K562 (cell line): ENCODE data around the gene CRKL. TPM values are rescaled to one million over a fixed set of nuclear protein-coding genes. Genes with fewer than 3 reads are reported as not detected.

Experiments
- CHD4 ChIP-seq: fragments of 200-600 bp; sonication (generic); IDR thresholded peaks from 3 replicates; pipeline ENCODE4 v1.6.1; 2012; ENCODE audit warnings: low read depth, mild to moderate bottlenecking, mixed read lengths, low read length, inconsistent platforms; ENCODE audit not compliant: insufficient read depth, insufficient replicate concordance, poor library complexity, severe bottlenecking
- CTCF ChIP-seq, 3 experiments: IDR thresholded peaks in 2 of 3; conservative IDR thresholded peaks in 1 of 3; 2 replicates each; pipeline ENCODE4 v1.5.1; 2011 to 2012; ENCODE audit warnings: low read length in 3 of 3, mild to moderate bottlenecking in 3 of 3, control low read depth in 2 of 3, improper control_type of control experiment in 1 of 3, inconsistent platforms in 1 of 3, low read depth in 1 of 3, mixed read lengths in 1 of 3, moderate library complexity in 1 of 3; ENCODE audit not compliant: insufficient read depth in 2 of 3
- E2F1 ChIP-seq: sonication (generic); formaldehyde crosslinking; IDR thresholded peaks from 2 replicates; pipeline ENCODE4 v1.8.1; 2023; ENCODE audit warnings: mild to moderate bottlenecking, missing genetic modification reagents, moderate library complexity
- FIP1L1 ChIP-seq: fragments of 200-400 bp; formaldehyde crosslinking; IDR thresholded peaks from 2 replicates; pipeline ENCODE4 v1.6.1; 2018; ENCODE audit warnings: mild to moderate bottlenecking, low read depth, low read length; ENCODE audit not compliant: poor library complexity, severe bottlenecking
- HCFC1 ChIP-seq: IDR thresholded peaks from 2 replicates; pipeline ENCODE4 v1.6.1; 2012; ENCODE audit warnings: low read depth, low read length, improper control_type of control experiment
- JUND ChIP-seq, 2 experiments: IDR thresholded peaks; 2 replicates in 1 of 2; 3 replicates in 1 of 2; pipeline ENCODE4 v1.6.1; 2011; ENCODE audit warnings: borderline replicate concordance in 2 of 2, low read depth in 2 of 2, low read length in 2 of 2, improper control_type of control experiment in 1 of 2, missing biosample characterization in 1 of 2, missing genetic modification characterization in 1 of 2, missing genetic modification reagents in 1 of 2
- MAFK ChIP-seq: IDR thresholded peaks from 2 replicates; pipeline ENCODE4 v1.6.1; 2011; ENCODE audit warnings: low read length, improper control_type of control experiment
- MCM2 ChIP-seq: fragments of 450-650 bp; IDR thresholded peaks from 2 replicates; pipeline ENCODE4 v1.6.1; 2017; ENCODE audit warnings: low read depth, mild to moderate bottlenecking
- MTF1 ChIP-seq: fragments of 250-450 bp; sonication (Bioruptor Pico); IDR thresholded peaks from 2 replicates; pipeline ENCODE4 v1.9.0; 2021; ENCODE audit warnings: moderate library complexity, mild to moderate bottlenecking, inconsistent platforms, borderline replicate concordance
- MXI1 ChIP-seq: IDR thresholded peaks from 2 replicates; pipeline ENCODE4 v1.6.1; 2011; ENCODE audit warnings: low read depth, mild to moderate bottlenecking, improper control_type of control experiment, low read length
- PHF8 ChIP-seq: fragments of 200-600 bp; sonication (generic); IDR thresholded peaks from 2 replicates; pipeline ENCODE4 v1.6.1; 2012; ENCODE audit warnings: mixed run types, mild to moderate bottlenecking, inconsistent platforms, low read length, moderate library complexity, borderline replicate concordance
- SRSF7 ChIP-seq: fragments of 200-400 bp; formaldehyde crosslinking; optimal IDR thresholded peaks from 2 replicates; pipeline ENCODE3; 2017; ENCODE audit warnings: mild to moderate bottlenecking, low read depth, low read length
- TGIF2 ChIP-seq: sonication (generic); formaldehyde crosslinking; IDR thresholded peaks from 2 replicates; pipeline ENCODE4 v1.8.1; 2022; ENCODE audit warnings: mild to moderate bottlenecking, missing genetic modification reagents, moderate library complexity
- UBTF ChIP-seq, 2 experiments: IDR thresholded peaks; 2 replicates each; pipeline ENCODE4 v1.6.1; 2012; ENCODE audit warnings: improper control_type of control experiment in 2 of 2, low read depth in 2 of 2, low read length in 2 of 2, borderline replicate concordance in 1 of 2
- YY1 ChIP-seq, 3 experiments: IDR thresholded peaks; 2 replicates each; pipeline ENCODE4 v1.6.1; 2011; ENCODE audit warnings: low read length in 2 of 3, mild to moderate bottlenecking in 2 of 3, moderate library complexity in 2 of 3, borderline replicate concordance in 1 of 3, control low read depth in 1 of 3, low read depth in 1 of 3; ENCODE audit not compliant: insufficient read depth in 3 of 3, insufficient replicate concordance in 2 of 3, control insufficient read depth in 1 of 3, insufficient read length in 1 of 3; ENCODE audit errors: extremely low read depth in 1 of 3
- ZFPM2 ChIP-seq: fragments of 250-450 bp; sonication (Bioruptor Pico); IDR thresholded peaks from 2 replicates; pipeline ENCODE4 v1.5.1; 2022; ENCODE audit warnings: mild to moderate bottlenecking
- ZNF444 ChIP-seq: fragments of 250-450 bp; sonication (Bioruptor Pico); IDR thresholded peaks from 2 replicates; pipeline ENCODE4 v1.4.0; 2020; ENCODE audit warnings: mild to moderate bottlenecking, moderate library complexity
- ZNF507 ChIP-seq: conservative IDR thresholded peaks from 2 replicates; pipeline ENCODE4 v1.6.1; 2017; ENCODE audit warnings: missing genetic modification characterization, missing compliant biosample characterization
- ZNF695 ChIP-seq: fragments of 450-650 bp; formaldehyde crosslinking; IDR thresholded peaks from 2 replicates; pipeline ENCODE4 v1.4.0; 2020; ENCODE audit warnings: mild to moderate bottlenecking, moderate library complexity
- polyA plus RNA-seq, 8 experiments: library from polyadenylated mRNA; depleted of rRNA in 4 of 8; stranded (reverse) in 5 of 8; unstranded in 3 of 8; fragments of >200 nt; fragmentation: Nextera tagmentation in 2 of 8; fragmentation: Illumina TruSeq in 1 of 8; extraction: Ambion mirVana in 2 of 8; extraction: Trizol in 1 of 8; gene quantifications; 2 replicates each; pipeline versions ENCODE4 v1.2.1 to v1.2.3, GENCODE V29; 2011 to 2014; ENCODE audit warnings: inconsistent platforms in 1 of 8, missing spikeins in 1 of 8
- total RNA-seq, 7 experiments: library from RNA; depleted of rRNA in 6 of 7; stranded (reverse); fragments of >200 nt in 6 of 7; fragmentation: Illumina TruSeq in 2 of 7; extraction: Trizol in 2 of 7; gene quantifications; 2 replicates each; pipeline versions ENCODE4 v1.2.1 to v1.2.3, GENCODE V29; 2011 to 2021; ENCODE audit warnings: low replicate concordance in 1 of 7

CRKL gene
- total and polyA plus RNA-seq, 9 of the 15 experiments (the other 6 are each of a cell fraction or from before 2014, with no cell fraction given), result 100 to 263 (median 124) TPM

- TF ChIP-seq E2F1 (CRISPR knock-in tag) (peak; percentile 99), YY1 (IDR thresholded peaks at IDR 0.05; ENCODE audit: borderline replicate concordance in 1 of 3, control insufficient read depth in 1 of 3, extremely low read depth in 1 of 3, insufficient read depth in 3 of 3, insufficient read length in 1 of 3, insufficient replicate concordance in 2 of 3, low read depth in 1 of 3, low read length in 2 of 3) (peak in 2 of 3 experiments; percentile 97 to 99), MCM2 (no peak), MTF1 (CRISPR knock-in tag) (no peak), MAFK (peak; percentile 56), HCFC1 (peak; percentile 81), CTCF (IDR thresholded peaks at IDR 0.05 in 2 of 3, conservative IDR thresholded peaks at IDR 0.05 in 1 of 3; ENCODE audit: insufficient read depth in 2 of 3, low read depth in 1 of 3, low read length in 3 of 3) (peak; percentile 99 to 100 (median 100)), TGIF2 (CRISPR knock-in tag) (no peak), ZNF695 (CRISPR knock-in tag) (no peak), PHF8 (peak; percentile 90; the same call in 1 of the 2 replicates), UBTF (IDR thresholded peaks at IDR 0.05; ENCODE audit: borderline replicate concordance in 1 of 2, low read depth in 2 of 2, low read length in 2 of 2) (peak; percentile 99 to 100), CHD4 (peak; percentile 92), FIP1L1 (peak; percentile 100), MXI1 (peak; percentile 99), ZNF444 (CRISPR knock-in tag) (no peak), SRSF7 (peak; percentile 97), ZNF507 (tag) (no peak), ZFPM2 (CRISPR knock-in tag) (peak; percentile 93), JUND (IDR thresholded peaks at IDR 0.05; ENCODE audit: borderline replicate concordance, low read depth, low read length) (peak; percentile 98), JUND (tag; IDR thresholded peaks at IDR 0.05; ENCODE audit: borderline replicate concordance, low read depth, low read length) (no peak)
Measured at GRCh38 chr22:20916916-20917810, at the start of gene CRKL (continued).
